ENCODE data around the gene SPTLC3.

Gene SPTLC3

DNA sequence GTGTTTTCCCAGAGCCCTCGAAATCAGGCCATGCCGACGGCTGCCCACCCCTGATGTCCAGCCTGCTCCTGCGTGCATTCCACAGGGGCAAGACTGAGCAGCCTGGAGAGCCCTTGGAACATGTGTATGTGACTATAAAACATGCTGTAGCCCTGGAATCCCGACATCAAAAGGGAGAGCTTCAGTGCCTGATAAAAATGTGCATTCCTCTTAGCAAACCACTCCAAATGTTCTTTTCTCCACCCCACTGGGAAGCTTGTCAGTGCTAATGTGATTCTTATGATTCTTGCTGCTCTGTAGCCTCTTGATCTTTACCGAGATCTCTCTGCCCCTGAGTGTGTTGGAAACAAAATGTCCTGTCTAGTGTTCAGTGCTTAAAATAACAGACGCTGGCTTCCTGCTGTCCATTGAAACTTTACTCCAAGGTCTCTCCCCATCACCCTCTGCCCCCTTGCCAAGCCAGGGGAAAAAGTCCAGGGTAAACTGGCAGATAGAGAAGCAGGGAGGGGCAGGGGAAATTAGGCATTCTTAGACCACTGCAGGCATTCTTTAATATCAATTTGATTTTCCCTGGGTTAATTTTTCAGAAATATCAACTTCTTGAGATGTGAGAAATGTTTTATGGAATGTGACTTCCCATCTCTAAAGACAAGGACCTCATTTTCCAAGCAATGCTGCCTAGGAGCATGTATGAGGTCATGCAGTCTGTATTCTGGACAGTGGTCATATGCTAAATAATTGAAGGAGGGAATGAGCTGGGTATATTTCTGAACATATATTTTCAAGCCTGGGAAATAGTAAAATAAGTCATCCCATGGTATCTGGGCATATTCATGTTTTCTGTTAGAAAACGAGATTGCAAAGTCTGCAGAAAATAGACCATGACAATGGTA, 138.5 kb downstream of the SPTLC3 start:
- no peak for DNase-seq

- DNase-seq = no peak
These were observed 139.2 kb downstream of the SPTLC3 start for GRCh38 chr20:13147971-13148370.

DNA sequence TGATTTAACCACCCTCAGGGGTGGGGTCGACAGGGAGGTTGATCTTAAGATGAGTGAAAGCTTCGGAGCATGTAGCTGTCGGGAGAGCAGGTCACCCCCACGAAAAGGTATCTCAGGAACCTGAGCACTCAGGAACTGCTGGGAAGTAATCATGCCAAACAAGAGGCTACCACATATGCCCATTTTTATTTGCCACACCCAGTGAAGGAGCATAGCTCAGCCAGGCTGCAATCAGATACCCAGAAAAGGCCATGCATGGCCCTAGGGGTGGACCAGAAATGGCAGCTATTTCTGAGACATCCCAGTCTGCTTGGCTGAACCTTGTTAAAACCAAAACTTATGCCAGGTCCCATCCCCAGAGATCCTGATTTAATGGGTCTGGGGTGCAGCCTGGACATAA, 139.6 kb downstream of the SPTLC3 start:
- DNase-seq = no peak

GRCh38 chr20:13148961-13149360, 140.2 kb downstream of the SPTLC3 start:
- no peak for DNase-seq

GRCh38 chr20:13149371-13150105, 140.8 kb downstream of the SPTLC3 start:
- DNase-seq = no peak

GRCh38 chr20:13158369-13158768, 149.6 kb downstream of the SPTLC3 start:
- DNase-seq = peak; percentile 4

GRCh38 chr20:13159889-13160288, 151.1 kb downstream of the SPTLC3 start:
- no peak for DNase-seq

DNA sequence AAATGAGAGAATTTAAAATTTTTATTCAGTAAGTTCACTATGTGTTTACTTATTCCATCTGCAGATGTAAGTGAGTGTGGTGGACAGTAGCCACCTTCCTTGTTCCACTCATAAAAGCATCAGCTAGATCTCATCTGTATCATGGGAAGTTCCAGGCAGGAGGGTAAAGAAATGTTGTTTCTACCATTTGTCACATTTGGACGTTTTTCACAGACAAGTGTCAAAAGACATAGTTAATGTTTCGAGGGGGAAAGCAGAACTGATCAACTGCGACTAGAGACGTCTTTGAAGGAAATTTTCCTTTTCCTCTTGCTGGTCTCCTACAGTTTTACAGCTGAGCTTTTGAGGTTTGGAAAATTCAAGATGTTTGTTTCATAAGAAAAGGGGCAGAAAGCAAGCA, 156.4 kb downstream of the SPTLC3 start:
- DNase-seq = no peak

DNA sequence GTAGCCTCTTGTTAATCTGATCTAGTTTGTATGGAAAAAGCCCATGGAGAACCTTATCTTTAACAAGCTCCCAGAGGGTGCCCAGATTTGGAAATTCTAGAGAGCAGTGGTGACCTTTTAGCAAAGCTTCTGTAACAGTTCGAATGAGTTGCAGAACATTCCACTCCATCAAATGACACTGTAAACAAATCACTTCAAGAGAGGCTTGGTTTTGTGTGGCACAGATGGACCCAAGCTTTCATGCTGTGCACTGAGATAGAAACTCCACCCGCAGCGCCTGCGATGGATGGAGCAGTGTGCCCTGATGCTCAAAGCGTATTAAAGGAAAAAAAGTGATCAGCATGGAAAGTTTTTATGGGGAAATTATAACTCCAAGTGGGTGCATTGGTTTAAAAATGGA, 157.2 kb downstream of the SPTLC3 start:
- DNase-seq = no peak

GRCh38 chr20:13166437-13166836, 157.7 kb downstream of the SPTLC3 start:
- no peak for DNase-seq

DNA sequence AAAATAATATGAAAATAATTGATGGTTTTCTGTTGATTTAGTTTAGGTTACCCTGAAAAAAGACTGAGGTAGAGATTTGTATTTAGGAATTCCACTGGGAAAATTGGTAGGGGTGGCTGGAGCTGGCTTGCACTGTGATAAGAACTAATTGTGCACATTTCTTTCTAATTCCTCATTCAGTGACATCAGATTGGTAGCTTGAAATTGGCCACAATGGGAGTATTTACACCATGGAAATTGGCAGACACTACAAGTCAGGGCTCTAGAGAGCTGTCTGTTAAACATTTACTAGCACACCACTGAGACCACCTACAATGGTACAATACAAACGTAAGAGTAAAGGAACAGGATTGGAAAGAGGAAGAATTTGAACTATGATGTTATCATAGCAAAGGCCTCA, 160.3 kb downstream of the SPTLC3 start:
- no peak for DNase-seq

GRCh38 chr20:13170771-13171170, 162.0 kb downstream of the SPTLC3 start:
- no peak for DNase-seq

DNA sequence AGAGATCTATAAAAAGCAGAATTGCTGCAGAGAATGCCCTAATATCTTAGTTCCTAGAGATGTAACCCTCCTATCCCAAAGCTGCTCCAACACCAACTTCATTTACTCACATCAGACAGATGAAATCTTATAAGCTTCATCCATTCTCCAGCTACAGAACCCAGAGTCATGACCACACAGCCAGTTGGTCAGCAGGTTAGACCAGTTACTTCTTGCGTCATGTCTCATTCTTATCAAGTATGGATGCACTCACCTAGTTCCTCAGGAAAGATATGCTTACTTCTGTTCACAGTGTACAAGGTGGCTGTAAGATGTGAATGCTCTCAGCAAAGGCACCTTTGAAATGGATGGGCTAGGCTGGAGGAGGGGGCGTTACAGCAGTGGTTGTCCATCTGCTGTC, 164.4 kb downstream of the SPTLC3 start:
- no peak for DNase-seq

DNA sequence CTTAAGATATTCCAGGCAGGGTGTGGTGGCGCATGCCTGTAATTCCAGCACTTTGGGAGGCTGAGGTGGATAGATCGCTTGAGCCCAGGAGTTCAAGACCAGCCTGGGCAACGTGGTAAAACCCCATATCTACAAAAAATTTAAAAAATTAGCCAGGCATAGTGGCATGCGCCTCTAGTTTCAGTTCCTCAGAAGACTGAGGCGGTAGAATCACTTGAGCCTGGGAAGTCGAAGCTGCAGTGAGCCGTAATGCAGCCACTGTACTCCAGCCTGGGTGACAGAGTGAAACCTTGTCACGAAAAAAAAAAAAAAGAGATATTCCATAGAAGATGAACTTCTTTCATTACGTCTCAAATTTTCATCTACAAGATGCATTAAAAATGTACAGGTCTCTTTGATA, 165.6 kb downstream of the SPTLC3 start:
- no peak for DNase-seq

DNA sequence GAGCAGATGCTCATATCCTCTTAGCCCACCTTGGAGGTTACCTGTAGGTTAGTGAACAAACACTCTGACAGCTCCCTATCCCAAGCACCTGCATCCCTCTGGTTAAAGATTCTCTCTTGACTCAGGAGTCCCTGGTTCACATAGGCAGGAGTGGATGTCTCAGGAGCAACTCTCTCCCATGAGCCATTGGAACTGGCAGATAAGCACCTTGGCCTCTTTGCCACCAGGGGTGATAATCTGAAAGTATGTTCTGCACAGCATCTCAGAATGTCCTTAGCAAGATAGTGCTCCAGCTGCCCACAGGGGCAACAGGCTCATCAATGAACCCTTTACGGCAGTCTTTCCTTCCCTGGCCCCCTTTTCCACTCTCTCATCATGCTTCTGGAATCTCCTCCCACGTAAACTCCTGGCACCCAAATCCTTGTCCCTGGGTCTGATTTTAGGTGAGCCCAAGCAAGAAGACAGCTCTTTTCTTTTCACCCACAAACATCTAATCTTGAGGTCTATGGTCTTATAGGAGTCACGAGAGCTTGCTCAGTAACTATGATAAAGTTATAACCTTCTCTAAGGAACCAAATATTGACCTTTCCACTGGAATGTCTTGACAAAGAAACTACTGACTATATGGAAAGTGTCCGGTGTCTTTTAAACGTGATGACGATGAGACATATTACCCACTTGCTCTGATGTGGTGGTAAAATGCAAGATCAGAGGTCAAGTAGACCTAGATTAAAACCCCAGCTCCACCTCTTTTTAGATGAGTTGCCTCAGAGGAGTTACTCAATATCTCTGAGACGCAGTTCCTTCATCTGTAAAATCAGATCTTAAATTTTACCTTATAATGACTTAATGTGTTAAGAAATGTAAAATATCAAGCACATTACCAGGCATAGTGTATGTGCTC, 172.5 kb downstream of the SPTLC3 start:
- no peak for DNase-seq

DNA sequence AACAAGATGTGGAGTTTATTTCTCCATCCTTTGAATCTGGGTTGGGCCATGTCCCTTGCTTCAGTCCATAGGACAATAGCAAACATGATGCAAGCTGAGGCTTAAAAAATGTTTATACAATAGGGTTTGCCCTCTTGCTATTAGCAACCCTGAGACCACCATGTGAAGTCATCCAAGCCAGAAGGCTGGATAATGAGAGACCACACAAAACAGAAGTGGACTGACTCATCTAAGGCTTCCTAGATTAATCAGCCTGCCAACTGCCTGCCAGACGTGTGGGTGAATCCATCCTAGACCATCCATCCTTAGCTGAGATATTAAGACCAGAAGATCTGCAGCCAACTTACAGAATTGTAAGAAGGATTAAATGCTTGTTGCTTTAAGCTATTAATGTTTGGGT, 174.2 kb downstream of the SPTLC3 start:
- DNase-seq = no peak

- DNase-seq = no peak
These were observed 177.4 kb downstream of the SPTLC3 start for GRCh38 chr20:13186043-13186774.

GRCh38 chr20:13187899-13188298, 179.1 kb downstream of the SPTLC3 start:
- no peak for DNase-seq

GRCh38 chr20:13199279-13199678, 190.5 kb downstream of the SPTLC3 start:
- DNase-seq = peak; percentile 91

DNA sequence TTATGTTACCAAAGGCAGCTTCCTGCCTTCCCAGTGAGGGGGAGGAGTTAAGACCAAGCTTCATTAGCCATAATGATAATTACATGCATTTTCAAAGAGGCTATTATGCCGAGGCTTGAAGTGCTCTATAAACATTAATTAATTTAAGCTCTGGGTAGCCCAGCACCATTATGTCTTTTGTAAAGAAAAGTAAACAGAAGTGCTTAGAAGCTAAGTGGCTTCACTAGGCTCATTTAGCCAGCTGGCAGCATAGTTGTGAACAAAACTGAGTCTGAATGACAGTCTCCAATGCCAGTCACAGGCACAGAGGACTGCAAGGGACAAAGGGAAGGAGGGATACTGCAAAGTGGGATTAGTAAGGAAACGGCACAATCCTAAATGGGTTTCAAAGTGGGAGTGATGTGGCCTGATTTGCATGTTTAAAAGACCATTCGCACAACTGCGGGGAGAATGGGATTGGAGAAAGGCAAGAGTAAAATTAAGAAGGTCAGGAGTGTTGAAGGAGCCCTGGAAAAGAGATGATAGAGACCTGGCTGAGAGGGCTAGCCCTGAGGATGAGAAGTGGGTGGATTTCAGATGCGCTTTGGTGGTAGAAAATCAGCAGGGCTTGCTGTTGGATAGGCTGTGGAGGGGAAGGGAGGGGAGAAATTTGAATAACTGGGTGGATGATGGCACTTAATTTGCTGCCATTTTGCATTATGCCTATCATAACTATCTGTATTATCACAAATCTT, 192.2 kb downstream of the SPTLC3 start:
- peak; percentile 80 for DNase-seq

- no peak for DNase-seq
These were observed 193.8 kb downstream of the SPTLC3 start for GRCh38 chr20:13202565-13202964.

- DNase-seq = no peak
These were observed 196.7 kb downstream of the SPTLC3 start for GRCh38 chr20:13205425-13205824.

All from NCI-H2029 treated with DMSO at 0.1 percent for 48 hours (cell line).